Neural cell (in vitro differentiated cells): ENCODE measurements around the gene IYD. TPM values are rescaled to one million over a fixed set of nuclear protein-coding genes. Genes with fewer than 3 reads are reported as not detected.
"Not testable (repeated sequence)": the region's sequence is repeated elsewhere in the genome, so short reads cannot be mapped to it uniquely, and the experiment has no call there.

Experiments used
- H2AFZ ChIP-seq: fragments of 200-600, 300-800 bp; sonication (generic), shearing (Covaris generic); 2 replicates; pipeline ENCODE4 v1.6.0; 2014; ENCODE audit warnings: low read depth, mild to moderate bottlenecking, antibody characterized with exemption, low read length, moderate library complexity
- H3F3A ChIP-seq: fragments of 200-600 bp; shearing (Covaris generic); 2 replicates; pipeline ENCODE4 v1.6.1; 2016; ENCODE audit warnings: mild to moderate bottlenecking, moderate library complexity, mixed read lengths, antibody characterized with exemption, low read length; ENCODE audit not compliant: insufficient read depth, poor library complexity, severe bottlenecking
- H3K27ac ChIP-seq: fragments of 200-600, 300-800 bp; sonication (generic), shearing (Covaris generic); 2 replicates; pipeline ENCODE4 v1.5.1; 2014; ENCODE audit warnings: mild to moderate bottlenecking, low read length, moderate library complexity
- H3K27me3 ChIP-seq: fragments of 300-800, 200-600 bp; sonication (generic), shearing (Covaris generic); 2 replicates; pipeline ENCODE4 v1.6.0; 2014; ENCODE audit warnings: mild to moderate bottlenecking, low read depth, low read length, moderate library complexity; ENCODE audit not compliant: insufficient read depth
- H3K36me3 ChIP-seq: fragments of 300-800, 200-600 bp; sonication (generic), shearing (Covaris generic); 2 replicates; pipeline ENCODE4 v1.5.1; 2014; ENCODE audit warnings: mild to moderate bottlenecking, antibody characterized with exemption, low read length, moderate library complexity; ENCODE audit not compliant: insufficient read depth
- H3K4me2 ChIP-seq: fragments of 300-800, 200-600 bp; sonication (generic), shearing (Covaris generic); 2 replicates; pipeline ENCODE4 v1.6.0; 2014; ENCODE audit warnings: mild to moderate bottlenecking, low read length
- H3K4me3 ChIP-seq: fragments of 300-800, 200-600 bp; sonication (generic), shearing (Covaris generic); 2 replicates; pipeline ENCODE4 v1.5.1; 2014; ENCODE audit warnings: mild to moderate bottlenecking, low read length, moderate library complexity
- H3K79me2 ChIP-seq: fragments of 200-600 bp; shearing (Covaris generic); replicated peaks from 2 replicates; pipeline ENCODE4 v1.6.0; 2014; ENCODE audit warnings: mild to moderate bottlenecking, low read length, moderate library complexity; ENCODE audit not compliant: insufficient read depth
- H3K9ac ChIP-seq: fragments of 300-800, 200-600 bp; sonication (generic), shearing (Covaris generic); 2 replicates; pipeline ENCODE4 v1.6.1; 2016; ENCODE audit warnings: mild to moderate bottlenecking, low read length, mixed read lengths
- H3K9me2 ChIP-seq: fragments of 200-600 bp; shearing (Covaris generic); 2 replicates; pipeline ENCODE4 v1.6.1; 2016; ENCODE audit warnings: mild to moderate bottlenecking, low read length, mixed read lengths; ENCODE audit not compliant: insufficient read depth
- H3K9me3 ChIP-seq: fragments of 200-600, 300-800 bp; sonication (generic), shearing (Covaris generic); 2 replicates; pipeline ENCODE4 v1.6.1; 2016; ENCODE audit warnings: mild to moderate bottlenecking, mixed run types, low read length, moderate library complexity, mixed read lengths
- H4K20me1 ChIP-seq: fragments of 200-600 bp; shearing (Covaris generic); 2 replicates; pipeline ENCODE4 v1.6.1; 2016; ENCODE audit warnings: mild to moderate bottlenecking, mixed run types; ENCODE audit not compliant: insufficient read depth
- EP300 ChIP-seq: fragments of 450-650 bp; conservative IDR thresholded peaks from 2 replicates; pipeline ENCODE4 v1.6.1; 2014; ENCODE audit warnings: antibody characterized with exemption, mild to moderate bottlenecking, moderate library complexity; ENCODE audit not compliant: poor library complexity, severe bottlenecking
- EZH2 ChIP-seq: fragments of 200-600, 300-800 bp; shearing (Covaris generic), sonication (generic); IDR thresholded peaks from 2 replicates; pipeline ENCODE4 v1.6.1; 2014; ENCODE audit warnings: antibody characterized with exemption, low read length, borderline replicate concordance, mild to moderate bottlenecking; ENCODE audit not compliant: insufficient read depth, poor library complexity, severe bottlenecking
- MXI1 ChIP-seq: fragments of 450-650 bp; conservative IDR thresholded peaks from 2 replicates; pipeline ENCODE4 v1.6.1; 2014; ENCODE audit warnings: antibody characterized with exemption, mild to moderate bottlenecking; ENCODE audit not compliant: poor library complexity, severe bottlenecking
- POLR2AphosphoS5 ChIP-seq: IDR thresholded peaks from 2 replicates; pipeline ENCODE4 v1.6.1; 2012
- RAD21 ChIP-seq: fragments of 450-650 bp; conservative IDR thresholded peaks from 2 replicates; pipeline ENCODE4 v1.6.1; 2014; ENCODE audit warnings: antibody characterized with exemption, mild to moderate bottlenecking, moderate library complexity
- SMC3 ChIP-seq: fragments of 450-650 bp; conservative IDR thresholded peaks from 2 replicates; pipeline ENCODE4 v1.6.1; 2014; ENCODE audit warnings: antibody characterized with exemption, mild to moderate bottlenecking, moderate library complexity; ENCODE audit not compliant: poor library complexity
- TAF1 ChIP-seq: IDR thresholded peaks from 2 replicates; pipeline ENCODE4 v1.6.1; 2012; ENCODE audit warnings: low read depth
- polyA plus RNA-seq: library from polyadenylated mRNA; depleted of rRNA; stranded (reverse); fragments of >200 nt; gene quantifications from 2 replicates; pipeline ENCODE4 v1.2.3, GENCODE V29; 2014
- TF ChIP-seq, protein P1 (sequence below): fragments of 450-650 bp; IDR thresholded peaks from 2 replicates; pipeline ENCODE4 v1.5.1; 2014; ENCODE audit warnings: antibody characterized with exemption, mild to moderate bottlenecking, moderate library complexity; ENCODE audit not compliant: poor library complexity, severe bottlenecking
- TF ChIP-seq, protein P2 (sequence below): IDR thresholded peaks from 2 replicates; pipeline ENCODE4 v1.6.1; 2012; ENCODE audit warnings: borderline replicate concordance

IYD gene
- polyA plus RNA-seq, 1 donor from 2014 or later: not detected

DNA sequence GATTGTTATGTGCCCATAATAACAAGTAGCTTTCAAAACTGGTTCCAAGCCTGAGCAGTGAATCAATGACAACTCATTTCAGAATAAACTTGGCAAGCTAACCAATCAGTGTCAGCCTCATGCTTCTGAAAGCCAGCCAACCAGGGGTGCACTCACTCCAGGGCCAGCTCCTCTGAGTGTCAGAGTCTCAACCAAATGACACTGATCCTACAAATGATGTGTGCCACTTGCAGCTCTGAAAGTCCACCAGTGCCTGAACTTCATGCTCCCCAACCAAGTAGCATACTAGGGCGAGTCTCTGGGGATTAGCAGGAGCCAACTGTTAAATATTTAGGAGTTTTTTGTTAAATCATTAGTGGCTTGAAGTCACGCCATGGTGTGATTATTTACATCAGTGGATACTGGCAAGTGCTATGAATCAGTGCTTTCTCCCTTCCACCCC is 4.5 kb downstream of the IYD start:
- Histone ChIP-seq H3F3A (no peaks in the 10 kb centered on the region), H2AFZ (no peak overlapping the region), H3K79me2 (no peaks in the 10 kb centered on the region), H3K27me3 (no peaks in the 10 kb centered on the region), H3K27ac (no peak overlapping the region), H3K4me3 (no peak overlapping the region), H3K36me3 (no peaks in the 10 kb centered on the region), H3K9me2 (no peaks in the 10 kb centered on the region), H3K9me3 (no peaks in the 10 kb centered on the region), H4K20me1 (no peaks in the 10 kb centered on the region), H3K4me2 (no peak overlapping the region), H3K9ac (no peak overlapping the region)
- TF ChIP-seq, protein P1, sequence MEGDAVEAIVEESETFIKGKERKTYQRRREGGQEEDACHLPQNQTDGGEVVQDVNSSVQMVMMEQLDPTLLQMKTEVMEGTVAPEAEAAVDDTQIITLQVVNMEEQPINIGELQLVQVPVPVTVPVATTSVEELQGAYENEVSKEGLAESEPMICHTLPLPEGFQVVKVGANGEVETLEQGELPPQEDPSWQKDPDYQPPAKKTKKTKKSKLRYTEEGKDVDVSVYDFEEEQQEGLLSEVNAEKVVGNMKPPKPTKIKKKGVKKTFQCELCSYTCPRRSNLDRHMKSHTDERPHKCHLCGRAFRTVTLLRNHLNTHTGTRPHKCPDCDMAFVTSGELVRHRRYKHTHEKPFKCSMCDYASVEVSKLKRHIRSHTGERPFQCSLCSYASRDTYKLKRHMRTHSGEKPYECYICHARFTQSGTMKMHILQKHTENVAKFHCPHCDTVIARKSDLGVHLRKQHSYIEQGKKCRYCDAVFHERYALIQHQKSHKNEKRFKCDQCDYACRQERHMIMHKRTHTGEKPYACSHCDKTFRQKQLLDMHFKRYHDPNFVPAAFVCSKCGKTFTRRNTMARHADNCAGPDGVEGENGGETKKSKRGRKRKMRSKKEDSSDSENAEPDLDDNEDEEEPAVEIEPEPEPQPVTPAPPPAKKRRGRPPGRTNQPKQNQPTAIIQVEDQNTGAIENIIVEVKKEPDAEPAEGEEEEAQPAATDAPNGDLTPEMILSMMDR: no peak
- no peak for TF ChIP-seq EP300

DNA sequence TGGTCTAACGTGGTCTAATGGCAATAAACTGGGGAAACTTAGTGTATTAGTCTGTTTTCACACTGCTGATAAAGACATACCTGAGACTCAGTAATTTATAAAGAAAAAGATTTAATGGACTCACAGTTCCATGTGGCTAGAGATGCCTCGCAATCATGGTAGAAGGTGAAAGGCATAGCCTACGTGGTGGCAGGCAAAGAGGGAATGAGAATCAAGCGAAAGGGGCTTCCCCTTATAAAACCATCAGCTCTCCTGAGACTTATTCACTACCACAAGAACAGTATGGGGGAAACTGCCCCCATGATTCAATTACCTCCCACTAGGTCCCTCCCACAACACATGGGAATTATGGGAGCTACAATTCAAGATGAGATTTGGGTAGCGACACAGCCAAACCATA is 5.5 kb downstream of the IYD start:
- not testable (repeated sequence) for H4K20me1 ChIP-seq, H3K9me3 ChIP-seq, H3K9me2 ChIP-seq, H3K27ac ChIP-seq, H3K79me2 ChIP-seq, H2AFZ ChIP-seq, H3K9ac ChIP-seq, H3K4me2 ChIP-seq, H3K4me3 ChIP-seq, H3K36me3 ChIP-seq, H3K27me3 ChIP-seq, H3F3A ChIP-seq

DNA sequence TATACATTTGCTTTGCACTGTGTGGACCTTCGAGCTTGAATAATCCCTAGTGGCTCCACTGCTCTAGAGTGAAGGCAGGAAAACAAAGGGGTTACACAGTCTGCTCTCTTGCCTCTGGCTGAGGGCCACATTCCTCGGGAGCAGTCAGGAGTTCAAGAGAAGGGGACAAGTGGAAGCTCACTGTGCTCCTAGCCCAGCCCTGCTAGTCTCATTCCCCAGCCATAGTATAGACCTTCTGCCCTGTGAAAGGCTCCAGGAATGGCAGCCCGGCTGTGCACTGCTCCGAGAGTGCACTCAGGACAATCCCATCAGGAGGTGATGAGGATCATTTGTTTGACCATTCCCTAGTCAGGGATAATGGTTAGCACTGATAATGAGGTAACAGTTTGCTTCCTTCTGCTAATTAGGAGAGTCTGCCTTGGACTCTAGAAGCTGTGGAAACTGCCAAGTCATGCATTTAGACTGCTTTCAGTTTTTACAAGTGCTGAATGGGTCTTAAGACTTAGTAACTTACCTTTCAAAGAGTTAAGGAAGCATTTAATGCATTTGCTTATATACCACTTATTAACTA is 8.5 kb downstream of the IYD start:
- TF ChIP-seq POLR2AphosphoS5 (no peak), MXI1 (no peak)
- TF ChIP-seq, protein P1: no peak
- Histone ChIP-seq H3K4me2 (no peak overlapping the region), H2AFZ (no peak overlapping the region)

DNA sequence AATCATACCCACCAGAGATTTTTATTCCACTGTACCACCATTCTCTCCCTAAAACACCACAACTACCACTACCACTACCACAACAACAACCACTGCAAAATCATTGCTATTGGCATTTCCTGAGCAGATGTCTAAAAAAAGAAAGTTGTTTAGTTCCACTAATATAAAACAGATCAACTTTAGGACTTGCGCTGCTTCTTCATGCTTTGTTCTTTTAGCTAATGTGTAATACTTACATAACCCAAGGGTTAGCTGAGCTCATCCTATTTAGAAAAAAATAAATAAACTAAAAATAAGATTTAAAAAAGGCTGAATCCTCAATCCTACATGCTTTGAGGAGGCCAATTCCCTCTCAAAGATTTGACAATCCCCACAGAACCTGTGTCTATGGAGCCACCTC is 11.4 kb downstream of the IYD start:
- Histone ChIP-seq H3K9me3 (no peaks in the 10 kb centered on the region), H3K4me3 (no peak overlapping the region), H2AFZ (no peak overlapping the region), H3K9ac (no peak overlapping the region), H4K20me1 (no peaks in the 10 kb centered on the region), H3K27ac (no peak overlapping the region), H3K4me2 (no peak overlapping the region), H3K27me3 (no peaks in the 10 kb centered on the region), H3K79me2 (no peaks in the 10 kb centered on the region), H3K36me3 (no peaks in the 10 kb centered on the region), H3K9me2 (no peaks in the 10 kb centered on the region), H3F3A (no peaks in the 10 kb centered on the region)
- TF ChIP-seq SMC3 (no peak), TAF1 (no peak), EP300 (no peak), POLR2AphosphoS5 (no peak), RAD21 (no peak), MXI1 (no peak), EZH2 (no peak)
- TF ChIP-seq, protein P2, sequence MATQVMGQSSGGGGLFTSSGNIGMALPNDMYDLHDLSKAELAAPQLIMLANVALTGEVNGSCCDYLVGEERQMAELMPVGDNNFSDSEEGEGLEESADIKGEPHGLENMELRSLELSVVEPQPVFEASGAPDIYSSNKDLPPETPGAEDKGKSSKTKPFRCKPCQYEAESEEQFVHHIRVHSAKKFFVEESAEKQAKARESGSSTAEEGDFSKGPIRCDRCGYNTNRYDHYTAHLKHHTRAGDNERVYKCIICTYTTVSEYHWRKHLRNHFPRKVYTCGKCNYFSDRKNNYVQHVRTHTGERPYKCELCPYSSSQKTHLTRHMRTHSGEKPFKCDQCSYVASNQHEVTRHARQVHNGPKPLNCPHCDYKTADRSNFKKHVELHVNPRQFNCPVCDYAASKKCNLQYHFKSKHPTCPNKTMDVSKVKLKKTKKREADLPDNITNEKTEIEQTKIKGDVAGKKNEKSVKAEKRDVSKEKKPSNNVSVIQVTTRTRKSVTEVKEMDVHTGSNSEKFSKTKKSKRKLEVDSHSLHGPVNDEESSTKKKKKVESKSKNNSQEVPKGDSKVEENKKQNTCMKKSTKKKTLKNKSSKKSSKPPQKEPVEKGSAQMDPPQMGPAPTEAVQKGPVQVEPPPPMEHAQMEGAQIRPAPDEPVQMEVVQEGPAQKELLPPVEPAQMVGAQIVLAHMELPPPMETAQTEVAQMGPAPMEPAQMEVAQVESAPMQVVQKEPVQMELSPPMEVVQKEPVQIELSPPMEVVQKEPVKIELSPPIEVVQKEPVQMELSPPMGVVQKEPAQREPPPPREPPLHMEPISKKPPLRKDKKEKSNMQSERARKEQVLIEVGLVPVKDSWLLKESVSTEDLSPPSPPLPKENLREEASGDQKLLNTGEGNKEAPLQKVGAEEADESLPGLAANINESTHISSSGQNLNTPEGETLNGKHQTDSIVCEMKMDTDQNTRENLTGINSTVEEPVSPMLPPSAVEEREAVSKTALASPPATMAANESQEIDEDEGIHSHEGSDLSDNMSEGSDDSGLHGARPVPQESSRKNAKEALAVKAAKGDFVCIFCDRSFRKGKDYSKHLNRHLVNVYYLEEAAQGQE: no peak

More for the DNA sequence above, 8.5 kb downstream of the IYD start:
- H3K9ac ChIP-seq: no peak overlapping the region
- no peak overlapping the region for H3K4me3 ChIP-seq
- no peaks in the 10 kb centered on the region for H3K79me2 ChIP-seq
- H3K27me3 ChIP-seq: no peaks in the 10 kb centered on the region
- no peaks in the 10 kb centered on the region for H3K9me3 ChIP-seq
- no peaks in the 10 kb centered on the region for H3K9me2 ChIP-seq
- H4K20me1 ChIP-seq: no peaks in the 10 kb centered on the region
- no peaks in the 10 kb centered on the region for H3K36me3 ChIP-seq
- H3F3A ChIP-seq: no peaks in the 10 kb centered on the region
- no peak overlapping the region for H3K27ac ChIP-seq
